ENCODE measurements around the gene RALB.

Gene RALB

GRCh38 chr2:120338015-120338414 lies 85.4 kb downstream of the RALB start:
- DNase-seq (ENCODE audit: low spot score) = no peak

- DNase-seq (ENCODE audit: low spot score) = no peak
Observed at GRCh38 chr2:120341977-120342376, 89.3 kb downstream of the RALB start.

GRCh38 chr2:120342446-120342845 lies 89.8 kb downstream of the RALB start:
- no peak for DNase-seq (ENCODE audit: low spot score)

GRCh38 chr2:120343100-120343432 lies 90.4 kb downstream of the RALB start:
- no peak for DNase-seq (ENCODE audit: low spot score)

GRCh38 chr2:120343433-120344105 lies 90.9 kb downstream of the RALB start:
- no peak for DNase-seq (ENCODE audit: low spot score)
